Gastrocnemius medialis (tissue), 4 donors: ENCODE results near the gene ENGASE. TPM values are rescaled to one million over a fixed set of nuclear protein-coding genes. Genes with fewer than 3 reads are reported as not detected.
A peak's percentile ranks its signal among the peaks of the same experiment; 100 is the strongest.

Experiments used
- ATAC-seq, 2 donors: fragments of 150-250 bp; one replicate each; pipeline ENCODE4 v1.9.1; 2016
- DNase-seq, 2 donors: peaks; one replicate each; pipeline ENCODE4 v3.0.0-alpha.2; 2019
- H3K27ac ChIP-seq, 4 donors: fragments of 200-600 bp; sonication (generic); 1 replicate in 1 of 4; 2 replicates in 3 of 4; pipeline ENCODE4 v1.5.1; 2016 to 2018; ENCODE audit warnings: mild to moderate bottlenecking in 2 of 4, moderate library complexity in 1 of 4
- H3K27me3 ChIP-seq, 3 donors: fragments of 200-600 bp; sonication (generic) in 2 of 3; 1 replicate in 1 of 3; 2 replicates in 2 of 3; pipeline versions ENCODE4 v1.5.1 to v1.6.0; 2016 to 2019; ENCODE audit warnings: mild to moderate bottlenecking in 1 of 3, moderate library complexity in 1 of 3
- H3K36me3 ChIP-seq, 2 donors: fragments of 200-600 bp; sonication (generic) in 1 of 2; one replicate each; pipeline ENCODE4 v1.5.1; 2017 to 2018
- H3K4me1 ChIP-seq, 2 donors: fragments of 200-600 bp; sonication (generic) in 1 of 2; one replicate each; pipeline ENCODE4 v1.5.1; 2016 to 2017; ENCODE audit warnings: mild to moderate bottlenecking in 2 of 2
- H3K4me3 ChIP-seq, 4 donors: fragments of 200-600 bp; sonication (generic) in 3 of 4; 1 replicate in 1 of 4; 2 replicates in 3 of 4; pipeline ENCODE4 v1.5.1; 2016 to 2019; ENCODE audit warnings: mild to moderate bottlenecking in 2 of 4
- H3K9me3 ChIP-seq, 3 donors: fragments of 200-600 bp; sonication (generic) in 2 of 3; 1 replicate in 1 of 3; 2 replicates in 2 of 3; pipeline ENCODE4 v1.5.1; 2016 to 2019
- CTCF ChIP-seq, 5 experiments: fragments of 450-650 bp in 3 of 5; fragments of 200-600 bp in 2 of 5; sonication (generic) in 2 of 5; IDR thresholded peaks in 4 of 5; conservative IDR thresholded peaks in 1 of 5; 1 replicate in 4 of 5; 2 replicates in 1 of 5; pipeline ENCODE4 v1.5.1; 2016 to 2019; ENCODE audit warnings: antibody characterized with exemption in 5 of 5, mild to moderate bottlenecking in 3 of 5, moderate library complexity in 3 of 5
- POLR2A ChIP-seq, 2 donors: fragments of 450-650 bp; IDR thresholded peaks; one replicate each; pipeline ENCODE4 v1.6.1; 2017; ENCODE audit warnings: antibody characterized with exemption in 2 of 2, mild to moderate bottlenecking in 2 of 2, moderate library complexity in 2 of 2
- in situ Hi-C, 4 donors: fragments of 200-750 bp; cut with MboI; loops; one replicate each; pipeline versions ENCODE4 v1.15.0 to v1.8.0; 2017; ENCODE audit warnings: low sequenced_read_pairs in 4 of 4
- intact Hi-C: fragments of 100-400 bp; cut with DNase I; formaldehyde crosslinking; loops from one replicate; pipeline ENCODE4 v1.15.1; 2023; ENCODE audit warnings: low total_unique reads
- total RNA-seq, 4 donors: library from RNA; depleted of rRNA; stranded (reverse); fragments of >200 nt; gene quantifications; one replicate each; pipeline versions ENCODE4 v1.1.0 to v1.2.3, GENCODE V29; 2016

The ENGASE gene, protein sequence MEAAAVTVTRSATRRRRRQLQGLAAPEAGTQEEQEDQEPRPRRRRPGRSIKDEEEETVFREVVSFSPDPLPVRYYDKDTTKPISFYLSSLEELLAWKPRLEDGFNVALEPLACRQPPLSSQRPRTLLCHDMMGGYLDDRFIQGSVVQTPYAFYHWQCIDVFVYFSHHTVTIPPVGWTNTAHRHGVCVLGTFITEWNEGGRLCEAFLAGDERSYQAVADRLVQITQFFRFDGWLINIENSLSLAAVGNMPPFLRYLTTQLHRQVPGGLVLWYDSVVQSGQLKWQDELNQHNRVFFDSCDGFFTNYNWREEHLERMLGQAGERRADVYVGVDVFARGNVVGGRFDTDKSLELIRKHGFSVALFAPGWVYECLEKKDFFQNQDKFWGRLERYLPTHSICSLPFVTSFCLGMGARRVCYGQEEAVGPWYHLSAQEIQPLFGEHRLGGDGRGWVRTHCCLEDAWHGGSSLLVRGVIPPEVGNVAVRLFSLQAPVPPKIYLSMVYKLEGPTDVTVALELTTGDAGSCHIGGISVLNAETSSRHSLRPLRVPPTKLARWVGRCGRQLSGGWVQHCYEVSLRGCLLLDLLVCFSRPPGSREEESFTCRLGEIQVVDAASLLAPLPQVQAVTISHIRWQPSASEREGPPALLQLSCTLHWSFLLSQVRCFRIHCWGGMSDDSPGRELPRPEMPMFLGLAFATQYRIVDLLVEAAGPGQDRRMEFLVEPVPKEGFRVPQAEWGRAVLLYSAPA
- 10 to 100 TPM in 2 of 4 donors, 1 to 10 TPM in 2; 5.1 to 14.2 (median 9.3) TPM for total RNA-seq

DNA sequence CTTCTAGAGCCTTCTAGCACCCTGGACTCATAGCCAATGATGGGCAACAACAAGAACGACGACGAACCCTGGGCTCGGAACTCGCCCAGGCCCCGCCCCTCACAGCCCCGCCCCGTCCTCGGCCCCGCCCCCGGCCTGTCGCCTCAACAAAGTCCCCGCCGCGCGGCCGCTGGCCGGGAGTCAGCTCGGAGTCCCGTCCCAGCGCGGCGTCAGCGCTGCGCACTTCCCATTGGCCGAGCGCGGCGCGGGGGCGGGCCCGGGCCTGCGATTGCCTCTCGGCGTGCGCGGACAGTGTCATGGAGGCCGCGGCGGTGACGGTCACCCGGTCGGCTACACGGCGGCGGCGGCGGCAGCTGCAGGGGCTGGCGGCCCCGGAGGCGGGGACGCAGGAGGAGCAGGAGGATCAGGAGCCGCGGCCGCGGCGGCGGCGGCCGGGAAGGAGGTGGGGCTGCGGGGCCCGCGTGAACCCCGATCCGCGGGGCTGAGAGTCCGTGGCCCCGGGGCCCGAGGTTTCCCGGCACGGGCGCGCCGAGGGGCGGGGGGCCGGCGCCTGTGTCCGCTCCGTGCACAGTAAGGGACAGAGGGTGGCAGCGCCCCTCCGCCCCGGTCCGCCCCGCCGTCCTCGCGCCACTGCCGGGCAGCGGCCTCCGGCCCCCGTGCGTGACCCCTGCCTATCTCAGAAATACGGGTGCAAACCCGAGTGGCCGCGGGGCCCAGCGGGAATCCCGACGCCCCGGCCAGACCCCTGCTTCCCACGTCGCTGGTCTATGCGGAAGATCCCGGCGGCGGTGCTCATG is at the start of gene ENGASE:
ENGASE (plus strand) TSS at position 176 of the 797 bp plus-strand sequence; CDS start at position 297, 121 bp downstream.
- Histone ChIP-seq H3K27me3 (no peaks in the 10 kb centered on the region), H3K36me3 (peaks cover 0 to 18% of the 10 kb centered on the region in 2 donors), H3K4me1 (peaks cover 32 to 38% of the 10 kb centered on the region in 2 donors), H3K9me3 (no peaks in the 10 kb centered on the region), H3K4me3 (peak within 1 kb of the TSS; percentile 73 to 88 (median 76)), H3K27ac (peak within 1 kb of the TSS; percentile 87 to 98 (median 93))
- in situ Hi-C loops: loop anchor here (25.0 kb wide), 1 partner anchor 312 kb away; no protein-coding TSS in a partner anchor
- TF ChIP-seq POLR2A (IDR thresholded peaks at IDR 0.05) (peak; percentile 83 to 86), CTCF (IDR thresholded peaks at IDR 0.05 in 4 of 5, conservative IDR thresholded peaks at IDR 0.05 in 1 of 5) (no peak)
- intact Hi-C loops: loop anchor here (5.0 to 10.0 kb wide), 2 partner anchors 53 to 230 kb away; partner anchors contain the start of gene C1QTNF1
- DNase-seq (peak; percentile 89 to 93), ATAC-seq (peak; percentile 83 to 89)

GRCh38 chr17:79024901-79025737 is 49.5 kb upstream of the ENGASE start:
- Histone ChIP-seq H3K36me3 (no peaks in the 10 kb centered on the region), H3K4me1 (peaks cover 55 to 69% of the 10 kb centered on the region in 2 donors), H3K9me3 (no peaks in the 10 kb centered on the region), H3K4me3 (peak overlapping the region; percentile 59 to 79 (median 64)), H3K27ac (peak overlapping the region; percentile 63 to 83 (median 78)), H3K27me3 (no peaks in the 10 kb centered on the region)
- peak; percentile 43 to 59 for TF ChIP-seq POLR2A (IDR thresholded peaks at IDR 0.05)
- no peak for TF ChIP-seq CTCF (IDR thresholded peaks at IDR 0.05 in 4 of 5, conservative IDR thresholded peaks at IDR 0.05 in 1 of 5)
- ATAC-seq: peak; percentile 75 to 79
- DNase-seq: peak; percentile 79 to 83
- intact Hi-C loops (loop anchor here (5.0 kb wide), 2 partner anchors 52 to 1097 kb away; no protein-coding TSS in a partner anchor), in situ Hi-C loops (no loop called here)

DNA sequence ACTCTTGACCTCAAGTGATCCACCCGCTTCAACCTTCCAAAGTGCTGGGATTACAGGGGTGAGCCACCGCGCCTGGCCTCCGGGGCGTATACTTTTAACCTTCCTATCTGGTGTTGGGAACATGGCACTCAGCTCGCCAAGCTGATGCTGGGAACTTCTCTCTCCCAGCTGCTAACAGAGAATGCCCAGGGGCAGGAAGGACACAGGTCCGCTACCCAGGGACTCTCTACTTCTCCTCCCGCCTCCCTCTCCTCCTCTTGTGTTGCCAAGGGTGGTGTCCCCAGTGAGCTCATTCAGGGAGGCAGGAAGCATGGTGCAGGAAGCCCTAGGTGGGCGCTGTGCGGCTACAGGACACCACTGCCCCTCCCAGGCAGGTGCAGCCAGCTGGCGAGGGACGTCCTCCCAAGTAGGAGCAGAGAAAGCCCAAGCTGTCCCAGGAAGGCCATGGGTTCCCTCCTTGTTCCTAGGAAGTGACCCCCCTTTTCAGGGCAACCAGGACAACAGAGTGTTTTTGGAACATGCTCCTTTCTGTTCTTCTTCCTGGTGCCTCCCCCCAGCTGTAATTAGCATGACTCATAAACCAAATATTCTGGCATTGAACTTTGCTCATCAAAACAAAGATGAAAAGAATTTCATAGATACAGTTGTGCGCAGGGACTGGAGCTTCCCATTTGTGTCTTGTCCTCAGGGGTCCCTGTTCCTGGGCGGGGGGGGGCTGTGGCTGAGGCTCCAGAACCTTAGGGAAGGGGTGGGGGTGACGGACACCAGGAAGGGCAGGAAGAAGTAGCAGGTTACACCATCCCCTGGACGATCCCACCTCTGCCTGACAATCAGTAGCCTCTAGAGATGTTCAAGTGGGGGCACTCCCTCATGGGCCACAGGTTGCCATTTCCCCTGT is 48.0 kb upstream of the ENGASE start:
- in situ Hi-C loops: no loop called here
- peak overlapping the region; percentile 63 to 83 (median 78) for H3K27ac ChIP-seq
- H3K36me3 ChIP-seq: no peaks in the 10 kb centered on the region
- no peaks in the 10 kb centered on the region for H3K27me3 ChIP-seq
- peak in 1 of 2 donors; percentile 28 for ATAC-seq
- TF ChIP-seq CTCF (IDR thresholded peaks at IDR 0.05 in 4 of 5, conservative IDR thresholded peaks at IDR 0.05 in 1 of 5) (no peak), POLR2A (IDR thresholded peaks at IDR 0.05) (peak in 1 of 2 donors; percentile 21)
- peaks cover 47 to 57% of the 10 kb centered on the region in 2 donors for H3K4me1 ChIP-seq
- no peaks in the 10 kb centered on the region for H3K9me3 ChIP-seq
- intact Hi-C loops: no loop called here
- peak in 1 of 2 donors; percentile 34 for DNase-seq
- H3K4me3 ChIP-seq: peak overlapping the region; percentile 15 to 67 (median 60)
